ENCODE results near the gene VPS45. TPM values are rescaled to one million over a fixed set of nuclear protein-coding genes. Genes with fewer than 3 reads are reported as not detected.

The VPS45 gene
- total and polyA plus RNA-seq, 2 of the 4 experiments (the other 2 are of a cell fraction), result 32.4 to 33.3 TPM

DNA sequence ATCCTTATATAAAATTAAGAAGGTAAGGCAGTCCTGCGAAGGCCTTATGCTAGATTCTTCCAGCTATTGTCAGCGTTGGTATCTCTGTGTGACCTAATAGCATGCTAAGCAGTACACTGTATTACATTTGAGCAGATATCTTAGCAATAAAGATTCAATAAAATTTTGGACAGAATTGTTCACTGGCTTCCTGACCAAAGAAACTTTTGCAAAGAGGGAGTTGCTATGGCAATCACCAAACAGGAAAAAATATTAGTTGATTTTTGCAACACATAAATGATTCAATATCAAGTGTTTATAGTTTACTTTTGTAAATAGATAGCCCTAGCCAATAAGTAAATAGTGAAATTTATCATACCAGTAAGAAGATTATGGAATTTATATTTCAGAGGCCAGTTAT is 51.1 kb downstream of the VPS45 start:
- no TSS peak for BruUV-seq (replicated peaks)
- H2BK5ac ChIP-seq (ENCODE audit: low read depth, low read length, poor library complexity, severe bottlenecking), result no peak overlapping the region
- no peak overlapping the region for H2AFZ ChIP-seq (replicated peaks; ENCODE audit: low read length, poor library complexity)
- in situ Hi-C loops (cut with MboI; ENCODE audit: low sequenced_read_pairs), result no loop called here
- no peak overlapping the region for H3K4ac ChIP-seq (ENCODE audit: low read depth, low read length)
- ATAC-seq (ENCODE audit: low read depth) (no peak), DNase-seq (no peak)
- no peak overlapping the region for H4K8ac ChIP-seq (ENCODE audit: low read depth in 2 of 2, low read length in 2 of 2)
- peaks cover 1% of the 10 kb centered on the region; the same call in 1 of the 2 replicates for H3K4me1 ChIP-seq (ENCODE audit: control insufficient read depth, insufficient read depth, low read length)
- H4K20me1 ChIP-seq (ENCODE audit: insufficient read depth, low read length), result no peaks in the 10 kb centered on the region
- no peak overlapping the region for H4K91ac ChIP-seq (ENCODE audit: insufficient read depth, low read depth, low read length)
- no peaks in the 10 kb centered on the region for H3K27me3 ChIP-seq (ENCODE audit: control insufficient read depth, insufficient read depth, low read length)
- peaks cover 3% of the 10 kb centered on the region for H3K9me3 ChIP-seq (ENCODE audit: control insufficient read depth, insufficient read depth, low read length)
- H2BK15ac ChIP-seq (ENCODE audit: low read depth, low read length), result no peak overlapping the region
- H3K27ac ChIP-seq (ENCODE audit: insufficient read depth, low read length), result no peak overlapping the region
- no peak overlapping the region for H2AK5ac ChIP-seq (ENCODE audit: low read depth, low read length)
- H3K9ac ChIP-seq (ENCODE audit: low read depth, low read length), result no peak overlapping the region
- H3K56ac ChIP-seq (ENCODE audit: extremely low read depth, insufficient read depth, low read length), result no peak overlapping the region
- dilution Hi-C loops (cut with HindIII; ENCODE audit: low sequenced_read_pairs, unreplicated experiment), result no loop called here
- intact Hi-C loops (cut with micrococcal nuclease), result no loop called here
- H3K36me3 ChIP-seq (ENCODE audit: control insufficient read depth, insufficient read depth, low read length), result peaks cover 4% of the 10 kb centered on the region; the same call in 1 of the 2 replicates
- no peak overlapping the region for H3K4me3 ChIP-seq (ENCODE audit: insufficient read depth, low read depth, low read length)
- no peak overlapping the region for H2BK120ac ChIP-seq (ENCODE audit: low read depth, low read length)
- TF ChIP-seq MXI1 (IDR thresholded peaks at IDR 0.05; ENCODE audit: borderline replicate concordance, low read depth, low read length), result no peak
- no peak for TF ChIP-seq RFX5 (IDR thresholded peaks at IDR 0.05; ENCODE audit: low read depth, low read length)
- TF ChIP-seq MAZ (IDR thresholded peaks at IDR 0.05; ENCODE audit: borderline replicate concordance, low read depth, low read length), result no peak
- TF ChIP-seq, protein P1, sequence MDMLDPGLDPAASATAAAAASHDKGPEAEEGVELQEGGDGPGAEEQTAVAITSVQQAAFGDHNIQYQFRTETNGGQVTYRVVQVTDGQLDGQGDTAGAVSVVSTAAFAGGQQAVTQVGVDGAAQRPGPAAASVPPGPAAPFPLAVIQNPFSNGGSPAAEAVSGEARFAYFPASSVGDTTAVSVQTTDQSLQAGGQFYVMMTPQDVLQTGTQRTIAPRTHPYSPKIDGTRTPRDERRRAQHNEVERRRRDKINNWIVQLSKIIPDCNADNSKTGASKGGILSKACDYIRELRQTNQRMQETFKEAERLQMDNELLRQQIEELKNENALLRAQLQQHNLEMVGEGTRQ (IDR thresholded peaks at IDR 0.05; ENCODE audit: low read depth, low read length), result no peak
- no peak for TF ChIP-seq RCOR1 (IDR thresholded peaks at IDR 0.05; ENCODE audit: insufficient replicate concordance, low read length)
- TF ChIP-seq MAFK (IDR thresholded peaks at IDR 0.05; ENCODE audit: low read depth, low read length), result no peak
- TF ChIP-seq ELK1 (IDR thresholded peaks at IDR 0.05; ENCODE audit: borderline replicate concordance, low read depth, low read length), result no peak
- TF ChIP-seq BHLHE40 (IDR thresholded peaks at IDR 0.05; ENCODE audit: low read depth, low read length), result no peak
- TF ChIP-seq, protein P2, sequence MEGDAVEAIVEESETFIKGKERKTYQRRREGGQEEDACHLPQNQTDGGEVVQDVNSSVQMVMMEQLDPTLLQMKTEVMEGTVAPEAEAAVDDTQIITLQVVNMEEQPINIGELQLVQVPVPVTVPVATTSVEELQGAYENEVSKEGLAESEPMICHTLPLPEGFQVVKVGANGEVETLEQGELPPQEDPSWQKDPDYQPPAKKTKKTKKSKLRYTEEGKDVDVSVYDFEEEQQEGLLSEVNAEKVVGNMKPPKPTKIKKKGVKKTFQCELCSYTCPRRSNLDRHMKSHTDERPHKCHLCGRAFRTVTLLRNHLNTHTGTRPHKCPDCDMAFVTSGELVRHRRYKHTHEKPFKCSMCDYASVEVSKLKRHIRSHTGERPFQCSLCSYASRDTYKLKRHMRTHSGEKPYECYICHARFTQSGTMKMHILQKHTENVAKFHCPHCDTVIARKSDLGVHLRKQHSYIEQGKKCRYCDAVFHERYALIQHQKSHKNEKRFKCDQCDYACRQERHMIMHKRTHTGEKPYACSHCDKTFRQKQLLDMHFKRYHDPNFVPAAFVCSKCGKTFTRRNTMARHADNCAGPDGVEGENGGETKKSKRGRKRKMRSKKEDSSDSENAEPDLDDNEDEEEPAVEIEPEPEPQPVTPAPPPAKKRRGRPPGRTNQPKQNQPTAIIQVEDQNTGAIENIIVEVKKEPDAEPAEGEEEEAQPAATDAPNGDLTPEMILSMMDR (conservative IDR thresholded peaks at IDR 0.05; ENCODE audit: low read depth, low read length), result no peak
- no peak for TF ChIP-seq SMC3 (IDR thresholded peaks at IDR 0.05; ENCODE audit: low read depth, low read length)
- no peak for TF ChIP-seq NFE2L2 (IDR thresholded peaks at IDR 0.05; ENCODE audit: low read depth, low read length)
- TF ChIP-seq FOS (IDR thresholded peaks at IDR 0.05; ENCODE audit: low read depth, low read length), result no peak
- no peak for TF ChIP-seq POLR2A (IDR thresholded peaks at IDR 0.05; ENCODE audit: low read depth, low read length)
- no peak for TF ChIP-seq CEBPB (IDR thresholded peaks at IDR 0.05; ENCODE audit: low read depth, low read length)
- TF ChIP-seq CHD1 (IDR thresholded peaks at IDR 0.05; ENCODE audit: low read depth, low read length), result no peak
- no peak for TF ChIP-seq RAD21 (IDR thresholded peaks at IDR 0.05; ENCODE audit: low read length)
- no peak overlapping the region for H3K14ac ChIP-seq (replicated peaks; ENCODE audit: low read depth, low read length)
- H3K23ac ChIP-seq (ENCODE audit: low read depth, low read length), result no peak overlapping the region
- H3K18ac ChIP-seq (ENCODE audit: low read depth, low read length), result no peak overlapping the region
- 0 out of 2 replicates have a peak, but pooled peaks cover 4% of the 10 kb centered on the region for H3K9me1 ChIP-seq (ENCODE audit: insufficient read depth, low read length)
- no peak overlapping the region for H3K4me2 ChIP-seq (ENCODE audit: low read depth, low read length)
- WGBS, 2 experiments (ENCODE audit: extremely low coverage in 2 of 2, insufficient read length in 1 of 2), result no CpG with 5 or more reads among the region's 2 CpGs
- H2BK20ac ChIP-seq (ENCODE audit: low read depth, low read length), result no peak overlapping the region
- ChIA-PET POLR2A (ENCODE audit: unreplicated experiment) (no interaction called here), CTCF (no interaction called here)
- no peak overlapping the region for H2AK9ac ChIP-seq (replicated peaks; ENCODE audit: low read depth, low read length, poor library complexity)
- peaks cover 0 to 7% of the 10 kb centered on the region in 2 experiments; a peak in 2 of 4 replicates for H3K79me1 ChIP-seq (ENCODE audit: low read depth in 1 of 2, low read length in 2 of 2)
- no peak overlapping the region for H4K5ac ChIP-seq (ENCODE audit: low read depth, low read length)
